OCI-LY1 (cell line): ENCODE measurements around the gene CBX4.

Source experiments
- EZH2 ChIP-seq: fragments of 200-600 bp; sonication (generic), shearing (Covaris generic); IDR thresholded peaks from 2 replicates; pipeline ENCODE4 v1.8.0; 2017; ENCODE audit warnings: borderline replicate concordance, mixed run types, mild to moderate bottlenecking, antibody characterized with exemption, low read length, moderate library complexity, mixed read lengths
- TF ChIP-seq, protein P1 (sequence below): fragments of 200-600 bp; sonication (generic), shearing (Covaris generic); IDR thresholded peaks from 2 replicates; pipeline ENCODE4 v1.5.1; 2017; ENCODE audit warnings: mild to moderate bottlenecking, antibody characterized with exemption, low read length, moderate library complexity, mixed read lengths

DNA sequence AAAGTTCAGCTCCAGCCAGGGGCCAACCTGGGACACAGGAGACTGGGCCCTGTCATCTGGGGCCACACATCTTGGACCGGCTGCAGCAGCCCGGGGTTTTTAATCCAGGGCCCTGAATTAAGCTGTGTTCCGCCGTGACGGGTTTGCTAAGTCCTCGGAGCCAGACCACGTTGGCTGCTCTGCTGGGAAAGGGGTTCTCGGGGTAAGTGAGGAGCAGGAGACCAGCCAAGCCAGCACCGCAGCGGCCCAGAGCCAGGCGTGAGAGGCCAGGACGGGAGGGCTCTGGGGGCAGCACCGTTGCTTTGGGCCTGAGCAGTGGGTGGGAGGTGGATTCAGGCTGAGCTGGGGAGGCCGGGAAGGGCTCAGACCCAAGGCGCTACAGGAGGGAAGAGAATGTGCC is 31.3 kb upstream of the CBX4 start:
- TF ChIP-seq, protein P1, sequence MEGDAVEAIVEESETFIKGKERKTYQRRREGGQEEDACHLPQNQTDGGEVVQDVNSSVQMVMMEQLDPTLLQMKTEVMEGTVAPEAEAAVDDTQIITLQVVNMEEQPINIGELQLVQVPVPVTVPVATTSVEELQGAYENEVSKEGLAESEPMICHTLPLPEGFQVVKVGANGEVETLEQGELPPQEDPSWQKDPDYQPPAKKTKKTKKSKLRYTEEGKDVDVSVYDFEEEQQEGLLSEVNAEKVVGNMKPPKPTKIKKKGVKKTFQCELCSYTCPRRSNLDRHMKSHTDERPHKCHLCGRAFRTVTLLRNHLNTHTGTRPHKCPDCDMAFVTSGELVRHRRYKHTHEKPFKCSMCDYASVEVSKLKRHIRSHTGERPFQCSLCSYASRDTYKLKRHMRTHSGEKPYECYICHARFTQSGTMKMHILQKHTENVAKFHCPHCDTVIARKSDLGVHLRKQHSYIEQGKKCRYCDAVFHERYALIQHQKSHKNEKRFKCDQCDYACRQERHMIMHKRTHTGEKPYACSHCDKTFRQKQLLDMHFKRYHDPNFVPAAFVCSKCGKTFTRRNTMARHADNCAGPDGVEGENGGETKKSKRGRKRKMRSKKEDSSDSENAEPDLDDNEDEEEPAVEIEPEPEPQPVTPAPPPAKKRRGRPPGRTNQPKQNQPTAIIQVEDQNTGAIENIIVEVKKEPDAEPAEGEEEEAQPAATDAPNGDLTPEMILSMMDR, result no peak
- no peak for TF ChIP-seq EZH2
